Calu3 (cell line): ENCODE measurements around the gene HIC1. TPM values are rescaled to one million over a fixed set of nuclear protein-coding genes. Genes with fewer than 3 reads are reported as not detected.

Experiments
- BruUV-seq: library from RNA; stranded (reverse); fragments of 400-500 nt; replicated peaks from 2 replicates; lab custom pipeline; 2021; lab: Mats Ljungman, UMichigan
- CTCF ChIA-PET: fragments of 300-600 bp; sonication (Branson Sonifier 250); formaldehyde crosslinking; loops from one replicate; lab custom pipeline; 2022; ENCODE audit warnings: antibody characterized with exemption; lab: Charles Lee
- DNase-seq: peaks from one replicate; pipeline ENCODE4 v3.0.0; 2022
- H3K27ac Mint-ChIP-seq: one replicate; pipeline ENCODE4 v1.8.0; 2022; ENCODE audit warnings: mixed read lengths; ENCODE audit not compliant: unreplicated experiment
- H3K27me3 Mint-ChIP-seq: one replicate; pipeline ENCODE4 v1.8.0; 2022; ENCODE audit warnings: mixed read lengths; ENCODE audit not compliant: unreplicated experiment
- H3K36me3 Mint-ChIP-seq: one replicate; pipeline ENCODE4 v1.8.0; 2022; ENCODE audit warnings: mild to moderate bottlenecking, moderate library complexity, mixed read lengths; ENCODE audit not compliant: insufficient read depth, unreplicated experiment
- H3K4me1 Mint-ChIP-seq: one replicate; pipeline ENCODE4 v1.8.0; 2022; ENCODE audit warnings: mild to moderate bottlenecking, low read depth, mixed read lengths; ENCODE audit not compliant: unreplicated experiment
- H3K4me3 Mint-ChIP-seq: one replicate; pipeline ENCODE4 v1.8.0; 2022; ENCODE audit warnings: mild to moderate bottlenecking, low read depth, moderate library complexity, mixed read lengths; ENCODE audit not compliant: unreplicated experiment
- H3K9me3 Mint-ChIP-seq: one replicate; pipeline ENCODE4 v1.8.0; 2022; ENCODE audit warnings: low read depth, mixed read lengths; ENCODE audit not compliant: unreplicated experiment
- intact Hi-C: fragments of 100-400 bp; cut with micrococcal nuclease; formaldehyde crosslinking; loops from one replicate; pipeline ENCODE4 v1.10.0; 2022; ENCODE audit not compliant: unreplicated experiment
- total RNA-seq: library from RNA; stranded (reverse); gene quantifications from 2 replicates; pipeline ENCODE4 v1.2.3, GENCODE V29; 2022
- TF ChIP-seq, protein P1 (sequence below): fragments of 200-600 bp; IDR thresholded peaks from one replicate; pipeline ENCODE4 v1.8.0; 2022; ENCODE audit warnings: antibody characterized with exemption; ENCODE audit not compliant: unreplicated experiment

Gene HIC1
- total RNA-seq, 1 experiment from 2014 or later = 1.2 TPM

DNA sequence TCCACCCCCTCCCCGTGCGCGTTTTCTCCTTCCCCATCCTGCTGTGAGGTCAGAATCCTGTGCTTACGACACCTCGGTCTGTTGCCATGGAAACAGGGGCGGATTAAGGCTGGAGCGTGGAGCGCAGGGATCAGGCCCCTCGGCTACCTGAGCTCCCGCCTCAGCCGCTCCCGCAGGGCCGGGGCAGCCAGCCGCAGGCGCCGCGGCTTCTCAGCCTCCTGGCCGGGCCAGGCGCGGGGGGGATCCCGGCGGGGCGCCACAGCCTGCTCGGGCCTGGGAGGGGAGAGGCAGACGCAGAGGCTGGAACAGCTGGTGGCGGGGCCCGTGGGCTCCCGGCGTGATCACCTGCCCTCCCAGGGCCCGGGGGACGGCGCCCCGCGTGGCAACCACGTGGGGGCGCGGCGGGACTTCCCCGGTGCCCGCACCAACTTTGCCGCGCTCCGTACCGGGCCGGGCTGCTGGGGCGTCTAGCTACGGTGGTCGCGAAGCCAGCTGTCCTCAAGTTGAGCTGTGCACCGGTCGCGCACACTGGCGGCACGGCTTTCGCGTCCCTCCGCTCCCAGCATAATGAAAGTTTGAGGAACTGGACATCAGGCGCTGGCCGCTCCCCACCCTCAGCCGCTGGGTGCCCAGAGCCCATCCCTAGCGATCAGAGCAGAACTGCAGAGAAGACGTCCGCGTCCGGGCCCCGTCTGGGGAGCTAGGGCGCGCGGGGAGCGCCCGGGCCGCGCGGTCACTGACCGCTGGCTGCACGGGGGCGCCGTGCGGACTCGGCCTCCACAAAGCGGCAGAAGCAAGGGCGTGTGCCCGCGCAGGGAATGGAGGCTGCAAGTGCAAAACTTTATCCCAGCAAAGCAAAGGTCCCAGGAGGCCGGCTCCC lies 31.0 kb upstream of the HIC1 start:
- CTCF ChIA-PET = interaction anchor here (0.6 to 3.9 kb wide), 4 partner anchors 20 to 113 kb away, joined by 3 to 69 read pairs (median 6); no protein-coding TSS in a partner anchor
- peak; percentile 16 for DNase-seq
- H3K4me3 Mint-ChIP-seq = peak overlapping the region; percentile 17
- intact Hi-C loops = no loop called here
- peaks cover 59% of the 10 kb centered on the region for H3K27me3 Mint-ChIP-seq
- H3K4me1 Mint-ChIP-seq = no peaks in the 10 kb centered on the region
- no peak overlapping the region for H3K27ac Mint-ChIP-seq
- H3K36me3 Mint-ChIP-seq = peaks cover 5% of the 10 kb centered on the region
- TF ChIP-seq, protein P1, sequence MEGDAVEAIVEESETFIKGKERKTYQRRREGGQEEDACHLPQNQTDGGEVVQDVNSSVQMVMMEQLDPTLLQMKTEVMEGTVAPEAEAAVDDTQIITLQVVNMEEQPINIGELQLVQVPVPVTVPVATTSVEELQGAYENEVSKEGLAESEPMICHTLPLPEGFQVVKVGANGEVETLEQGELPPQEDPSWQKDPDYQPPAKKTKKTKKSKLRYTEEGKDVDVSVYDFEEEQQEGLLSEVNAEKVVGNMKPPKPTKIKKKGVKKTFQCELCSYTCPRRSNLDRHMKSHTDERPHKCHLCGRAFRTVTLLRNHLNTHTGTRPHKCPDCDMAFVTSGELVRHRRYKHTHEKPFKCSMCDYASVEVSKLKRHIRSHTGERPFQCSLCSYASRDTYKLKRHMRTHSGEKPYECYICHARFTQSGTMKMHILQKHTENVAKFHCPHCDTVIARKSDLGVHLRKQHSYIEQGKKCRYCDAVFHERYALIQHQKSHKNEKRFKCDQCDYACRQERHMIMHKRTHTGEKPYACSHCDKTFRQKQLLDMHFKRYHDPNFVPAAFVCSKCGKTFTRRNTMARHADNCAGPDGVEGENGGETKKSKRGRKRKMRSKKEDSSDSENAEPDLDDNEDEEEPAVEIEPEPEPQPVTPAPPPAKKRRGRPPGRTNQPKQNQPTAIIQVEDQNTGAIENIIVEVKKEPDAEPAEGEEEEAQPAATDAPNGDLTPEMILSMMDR = no peak
- no TSS peak for BruUV-seq
- H3K9me3 Mint-ChIP-seq = no peaks in the 10 kb centered on the region

DNA sequence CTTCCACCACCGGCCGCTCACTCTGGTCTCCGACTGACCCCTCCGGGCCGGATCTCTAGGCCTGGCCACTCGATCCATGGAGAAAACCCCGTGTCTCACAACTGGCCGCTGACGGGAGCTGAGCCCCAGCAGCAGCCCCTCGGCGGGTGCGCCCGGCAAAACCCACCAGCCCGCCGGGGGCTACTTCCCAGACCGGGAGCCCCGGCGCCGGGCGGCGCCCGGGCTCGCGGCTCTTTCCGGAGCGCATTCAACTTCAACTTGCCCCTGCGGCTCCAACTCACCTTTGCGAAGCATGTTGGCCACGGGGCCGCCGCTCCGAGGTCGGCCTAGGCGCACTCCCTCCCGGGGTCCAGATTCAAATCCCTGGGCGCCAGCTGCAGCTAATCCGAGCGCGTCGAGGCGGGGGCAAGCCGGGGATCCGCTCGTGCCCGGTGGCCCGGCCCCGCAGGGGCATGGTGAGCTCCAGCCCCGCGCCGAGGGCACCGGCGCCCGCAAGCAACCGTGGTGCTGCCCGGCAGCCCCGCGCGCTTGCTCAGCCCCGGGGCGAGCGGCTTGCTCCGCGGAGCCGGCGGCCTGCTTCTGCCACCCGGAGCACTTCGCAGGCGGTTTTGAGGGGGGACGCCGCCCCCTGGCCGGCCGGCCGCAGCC lies 30.2 kb upstream of the HIC1 start:
- intact Hi-C loops = no loop called here
- Mint-ChIP-seq H3K4me1 (no peaks in the 10 kb centered on the region), H3K4me3 (peak overlapping the region; percentile 56), H3K36me3 (peaks cover 9% of the 10 kb centered on the region), H3K27ac (no peak overlapping the region), H3K9me3 (no peaks in the 10 kb centered on the region), H3K27me3 (peaks cover 51% of the 10 kb centered on the region)
- no peak for DNase-seq
- TF ChIP-seq, protein P1 = no peak
- no TSS peak for BruUV-seq
- CTCF ChIA-PET = interaction anchor here (1.0 to 3.9 kb wide), 2 partner anchors 20 to 114 kb away, joined by 8 to 69 read pairs; no protein-coding TSS in a partner anchor

DNA sequence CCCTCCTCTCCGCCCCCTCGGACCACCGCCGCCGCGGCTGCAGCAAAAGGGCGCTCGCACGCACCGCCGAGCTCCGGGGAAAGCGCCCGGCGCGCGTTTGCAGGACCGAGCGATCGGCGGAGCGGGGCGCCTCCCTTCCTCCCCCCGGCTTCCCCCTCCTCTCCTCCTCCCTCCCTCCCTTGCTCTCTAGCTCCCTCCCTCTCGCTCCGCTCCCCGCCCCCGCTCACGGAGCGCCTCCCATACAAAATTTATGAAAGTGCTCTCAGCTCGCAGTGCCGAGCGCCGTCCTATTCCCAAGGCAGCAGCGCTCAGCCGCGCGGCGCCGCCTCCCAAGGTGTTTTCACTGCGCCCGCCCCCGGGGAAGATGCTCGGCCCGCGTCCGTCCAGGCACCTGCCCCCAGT lies 29.7 kb upstream of the HIC1 start, which contains the start of gene RTN4RL1:
Gene RTN4RL1 (minus strand): TSS at position 115 of the 402 bp plus-strand sequence. CDS start 469 bp downstream, outside the sequence.
- Mint-ChIP-seq H3K27me3 (peaks cover 46% of the 10 kb centered on the region), H3K4me3 (peak within 1 kb of the TSS; percentile 56), H3K4me1 (no peaks in the 10 kb centered on the region), H3K9me3 (no peaks in the 10 kb centered on the region), H3K36me3 (peaks cover 15% of the 10 kb centered on the region), H3K27ac (no peak within 1 kb of the TSS)
- TF ChIP-seq, protein P1 = no peak
- CTCF ChIA-PET = interaction anchor here (0.6 to 3.9 kb wide), 2 partner anchors 18 to 115 kb away, joined by 7 to 69 read pairs; no protein-coding TSS in a partner anchor
- intact Hi-C loops = no loop called here
- no TSS peak for BruUV-seq
- DNase-seq = peak; percentile 27

DNA sequence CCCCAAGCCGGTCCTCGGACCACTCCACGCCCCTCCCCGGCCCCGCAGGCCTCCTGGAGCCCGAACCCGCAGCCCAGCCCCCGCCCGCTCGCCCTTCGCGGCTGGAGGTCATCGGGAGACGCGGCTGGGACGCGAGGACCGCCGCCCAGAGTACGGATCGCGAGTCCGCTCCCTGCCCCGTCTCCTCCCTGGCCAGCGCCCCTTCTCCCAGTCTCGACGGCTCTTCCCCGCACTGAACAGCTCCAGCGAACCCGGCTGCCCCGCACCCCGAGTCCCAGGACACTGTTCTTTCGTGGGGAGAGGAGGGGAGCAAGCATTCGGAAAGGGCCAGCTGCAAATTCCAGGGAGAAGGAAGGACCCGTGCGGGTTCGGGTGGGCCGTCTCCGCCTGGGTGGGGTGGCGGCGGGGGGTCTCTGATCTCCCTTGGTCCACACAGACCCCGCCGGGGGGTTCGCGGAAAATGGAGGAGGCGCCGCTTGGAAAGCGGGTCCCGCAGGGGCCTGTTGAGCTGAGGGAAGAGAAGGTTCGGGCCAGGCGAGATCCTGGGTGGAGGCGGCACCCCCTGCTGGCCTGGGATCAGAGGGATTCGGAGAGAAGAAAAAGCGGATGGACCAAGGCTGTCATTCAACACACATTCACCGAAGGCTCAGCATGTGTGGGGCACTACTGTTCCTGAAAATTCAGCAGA lies 29.1 kb upstream of the HIC1 start:
- no peaks in the 10 kb centered on the region for H3K4me1 Mint-ChIP-seq
- CTCF ChIA-PET = interaction anchor here (0.6 to 3.9 kb wide), 7 partner anchors 13 to 120 kb away, joined by 3 to 69 read pairs (median 4); no protein-coding TSS in a partner anchor
- peaks cover 41% of the 10 kb centered on the region for H3K27me3 Mint-ChIP-seq
- H3K4me3 Mint-ChIP-seq = peak overlapping the region; percentile 56
- no TSS peak for BruUV-seq
- no peak overlapping the region for H3K27ac Mint-ChIP-seq
- peaks cover 20% of the 10 kb centered on the region for H3K36me3 Mint-ChIP-seq
- intact Hi-C loops = loop anchor here (1.0 kb wide), 1 partner anchor 116 kb away; no protein-coding TSS in a partner anchor
- no peaks in the 10 kb centered on the region for H3K9me3 Mint-ChIP-seq
- DNase-seq = peak; percentile 74
- TF ChIP-seq, protein P1 = peak; percentile 54
